ENCODE data around the gene RFLNA. TPM values are rescaled to one million over a fixed set of nuclear protein-coding genes. Genes with fewer than 3 reads are reported as not detected.

RFLNA gene
- total RNA-seq, 4 donors from 2014 or later = 0.15 to 1.1 (median 0.23) TPM

DNA sequence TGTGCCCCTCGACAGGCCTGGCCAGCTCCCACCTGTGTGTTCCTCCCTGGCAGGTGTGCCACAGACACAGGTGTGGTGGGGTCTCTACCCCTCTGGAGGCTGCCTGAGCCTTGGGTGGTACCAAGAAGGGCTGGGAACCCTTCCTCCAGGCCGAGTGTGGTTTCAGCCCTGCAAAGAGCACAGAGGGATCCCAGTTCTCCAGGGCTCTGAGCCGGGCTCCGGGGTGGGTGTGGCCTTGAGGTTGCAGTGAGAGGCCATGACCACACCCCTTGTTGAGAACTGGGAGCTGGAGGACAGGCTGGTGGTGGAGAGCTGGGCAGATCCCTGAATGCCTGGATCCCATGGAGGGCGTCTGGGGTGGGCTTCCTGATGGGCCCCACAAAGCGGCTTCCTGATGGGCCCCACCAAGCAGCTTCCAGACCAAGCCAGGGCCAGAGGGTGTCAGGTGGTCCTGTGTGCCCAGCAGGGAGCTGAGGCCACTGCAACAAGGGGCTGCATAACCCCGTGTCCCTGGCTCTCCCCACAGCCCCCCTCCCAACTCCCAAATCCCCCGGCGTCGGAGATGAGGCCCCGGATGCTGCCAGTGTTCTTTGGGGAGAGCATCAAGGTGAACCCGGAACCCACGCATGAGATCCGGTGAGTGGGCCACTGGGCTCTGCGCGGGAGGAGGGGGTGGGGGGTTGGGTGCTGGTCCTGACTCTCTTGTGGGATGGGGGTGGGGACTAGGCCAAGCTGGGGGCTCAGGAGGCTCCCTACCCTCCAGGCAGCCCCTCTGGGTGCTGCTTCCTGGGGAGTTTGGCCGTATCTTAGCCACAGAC, 16.6 kb downstream of the RFLNA start:
- DNase-seq = no peak
- Histone ChIP-seq H3K4me3 (no peak overlapping the region), H3K27me3 (no peaks in the 10 kb centered on the region), H3K27ac (no peak overlapping the region), H3K36me3 (no peaks in the 10 kb centered on the region), H3K9me3 (no peaks in the 10 kb centered on the region), H3K4me1 (no peaks in the 10 kb centered on the region)
- in situ Hi-C loops (cut with MboI; ENCODE audit: low sequenced_read_pairs in 4 of 4) = loop anchor here in 3 of 4 donors (10.0 kb wide), 2 partner anchors 257 to 267 kb away; no protein-coding TSS in a partner anchor
- TF ChIP-seq POLR2A (IDR thresholded peaks at IDR 0.05) = no peak
- TF ChIP-seq, protein P1, sequence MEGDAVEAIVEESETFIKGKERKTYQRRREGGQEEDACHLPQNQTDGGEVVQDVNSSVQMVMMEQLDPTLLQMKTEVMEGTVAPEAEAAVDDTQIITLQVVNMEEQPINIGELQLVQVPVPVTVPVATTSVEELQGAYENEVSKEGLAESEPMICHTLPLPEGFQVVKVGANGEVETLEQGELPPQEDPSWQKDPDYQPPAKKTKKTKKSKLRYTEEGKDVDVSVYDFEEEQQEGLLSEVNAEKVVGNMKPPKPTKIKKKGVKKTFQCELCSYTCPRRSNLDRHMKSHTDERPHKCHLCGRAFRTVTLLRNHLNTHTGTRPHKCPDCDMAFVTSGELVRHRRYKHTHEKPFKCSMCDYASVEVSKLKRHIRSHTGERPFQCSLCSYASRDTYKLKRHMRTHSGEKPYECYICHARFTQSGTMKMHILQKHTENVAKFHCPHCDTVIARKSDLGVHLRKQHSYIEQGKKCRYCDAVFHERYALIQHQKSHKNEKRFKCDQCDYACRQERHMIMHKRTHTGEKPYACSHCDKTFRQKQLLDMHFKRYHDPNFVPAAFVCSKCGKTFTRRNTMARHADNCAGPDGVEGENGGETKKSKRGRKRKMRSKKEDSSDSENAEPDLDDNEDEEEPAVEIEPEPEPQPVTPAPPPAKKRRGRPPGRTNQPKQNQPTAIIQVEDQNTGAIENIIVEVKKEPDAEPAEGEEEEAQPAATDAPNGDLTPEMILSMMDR (IDR thresholded peaks at IDR 0.05 in 4 of 5, conservative IDR thresholded peaks at IDR 0.05 in 1 of 5) = no peak
- intact Hi-C loops (cut with DNase I; ENCODE audit: low total_unique reads) = no loop called here
- no peak for ATAC-seq

DNA sequence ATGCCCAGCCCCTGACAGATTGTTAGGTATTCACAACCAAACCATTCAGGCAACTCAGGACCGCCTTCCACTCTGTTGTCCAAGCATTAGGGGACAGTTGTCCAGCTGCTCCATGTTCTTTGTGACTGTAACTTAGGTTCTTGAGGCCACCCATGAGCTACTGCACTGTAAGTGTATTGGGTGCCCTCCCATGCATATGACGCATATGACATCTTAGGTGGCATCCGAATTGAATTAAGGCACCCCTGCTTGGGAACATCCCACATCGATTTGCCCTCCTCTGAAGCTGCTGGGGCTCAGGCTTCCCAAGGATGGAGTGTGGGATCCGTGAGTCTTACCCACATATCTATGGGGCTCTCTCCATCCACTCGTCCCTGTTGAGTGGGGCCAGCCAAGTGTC, 17.7 kb downstream of the RFLNA start:
- in situ Hi-C loops (cut with MboI; ENCODE audit: low sequenced_read_pairs in 4 of 4) (loop anchor here in 3 of 4 donors (10.0 kb wide), 2 partner anchors 258 to 268 kb away; no protein-coding TSS in a partner anchor), intact Hi-C loops (cut with DNase I; ENCODE audit: low total_unique reads) (no loop called here)
- DNase-seq (no peak), ATAC-seq (no peak)
- H3K36me3 ChIP-seq = no peaks in the 10 kb centered on the region
- TF ChIP-seq POLR2A (IDR thresholded peaks at IDR 0.05) = no peak
- TF ChIP-seq, protein P1 (IDR thresholded peaks at IDR 0.05 in 4 of 5, conservative IDR thresholded peaks at IDR 0.05 in 1 of 5) = no peak
- H3K4me1 ChIP-seq = no peaks in the 10 kb centered on the region
- H3K4me3 ChIP-seq = no peak overlapping the region
- H3K27me3 ChIP-seq = no peaks in the 10 kb centered on the region
- H3K27ac ChIP-seq = no peak overlapping the region
- no peaks in the 10 kb centered on the region for H3K9me3 ChIP-seq

DNA sequence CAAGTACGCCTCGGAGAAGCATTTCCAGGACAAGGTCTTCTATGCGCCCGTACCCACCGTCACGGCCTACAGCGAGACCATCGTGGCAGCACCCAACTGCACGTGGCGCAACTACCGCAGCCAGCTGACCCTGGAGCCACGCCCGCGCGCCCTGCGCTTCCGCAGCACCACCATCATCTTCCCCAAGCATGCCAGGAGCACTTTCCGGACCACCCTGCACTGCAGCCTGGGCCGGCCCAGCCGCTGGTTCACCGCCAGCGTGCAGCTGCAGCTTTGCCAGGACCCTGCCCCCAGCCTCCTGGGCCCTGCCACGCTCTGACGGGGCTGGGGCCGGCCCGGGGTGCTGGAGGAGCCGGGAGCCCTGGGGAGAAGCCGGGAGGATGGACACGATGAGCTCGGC, 19.3 kb downstream of the RFLNA start:
- intact Hi-C loops (cut with DNase I; ENCODE audit: low total_unique reads) = no loop called here
- no peaks in the 10 kb centered on the region for H3K4me1 ChIP-seq
- in situ Hi-C loops (cut with MboI; ENCODE audit: low sequenced_read_pairs in 4 of 4) = loop anchor here in 3 of 4 donors (10.0 kb wide), 2 partner anchors 259 to 269 kb away; no protein-coding TSS in a partner anchor

DNA sequence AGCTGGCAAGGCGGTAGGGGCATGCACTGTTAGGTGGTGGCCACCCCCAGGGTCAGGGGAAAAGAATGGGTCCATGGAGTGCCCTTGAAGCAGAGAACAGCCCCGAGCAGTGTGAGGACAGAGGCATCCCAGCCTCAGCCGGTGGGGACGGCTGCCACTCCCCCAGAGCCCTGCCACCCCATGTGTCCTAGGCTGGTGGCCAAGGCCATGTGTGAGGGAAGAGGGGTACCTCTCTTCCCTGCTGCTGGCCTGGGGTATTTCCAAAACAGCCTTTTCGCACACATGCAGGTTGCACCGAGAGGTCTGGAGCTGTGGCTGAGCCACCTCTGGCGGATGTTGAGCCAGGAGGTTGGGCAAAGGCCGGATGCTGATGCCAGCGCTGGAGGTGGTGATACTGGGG, 19.9 kb downstream of the RFLNA start:
- H3K27me3 ChIP-seq = no peaks in the 10 kb centered on the region
- ATAC-seq = no peak
- no peak for DNase-seq
- in situ Hi-C loops (cut with MboI; ENCODE audit: low sequenced_read_pairs in 4 of 4) = loop anchor here (5.0 to 10.0 kb wide), 3 partner anchors 260 to 270 kb away; no protein-coding TSS in a partner anchor
- no peaks in the 10 kb centered on the region for H3K36me3 ChIP-seq
- no peak overlapping the region for H3K27ac ChIP-seq
- intact Hi-C loops (cut with DNase I; ENCODE audit: low total_unique reads) = no loop called here
- TF ChIP-seq POLR2A (IDR thresholded peaks at IDR 0.05) = no peak
- TF ChIP-seq, protein P1 (IDR thresholded peaks at IDR 0.05 in 4 of 5, conservative IDR thresholded peaks at IDR 0.05 in 1 of 5) = no peak
- no peaks in the 10 kb centered on the region for H3K4me1 ChIP-seq
- H3K4me3 ChIP-seq = no peak overlapping the region
- no peaks in the 10 kb centered on the region for H3K9me3 ChIP-seq

More for the DNA sequence above, 19.3 kb downstream of the RFLNA start:
- Histone ChIP-seq H3K9me3 (no peaks in the 10 kb centered on the region), H3K27ac (no peak overlapping the region), H3K27me3 (no peaks in the 10 kb centered on the region), H3K4me3 (no peak overlapping the region), H3K36me3 (no peaks in the 10 kb centered on the region)
- TF ChIP-seq, protein P1 (IDR thresholded peaks at IDR 0.05 in 4 of 5, conservative IDR thresholded peaks at IDR 0.05 in 1 of 5) = no peak
- no peak for TF ChIP-seq POLR2A (IDR thresholded peaks at IDR 0.05)
- no peak for ATAC-seq
- DNase-seq = no peak
